K562 (cell line): ENCODE results near the gene CCDC3.

Experiments used
- ARNT ChIP-seq, 2 experiments: fragments of 450-650 bp; IDR thresholded peaks; 2 replicates each; pipeline ENCODE4 v1.6.1; 2016; ENCODE audit warnings: mild to moderate bottlenecking in 1 of 2
- TF ChIP-seq, protein P1 (sequence below), 3 experiments: IDR thresholded peaks in 2 of 3; conservative IDR thresholded peaks in 1 of 3; 2 replicates each; pipeline ENCODE4 v1.5.1; 2011 to 2012; ENCODE audit warnings: low read length in 3 of 3, mild to moderate bottlenecking in 3 of 3, control low read depth in 2 of 3, improper control_type of control experiment in 1 of 3, inconsistent platforms in 1 of 3, low read depth in 1 of 3, mixed read lengths in 1 of 3, moderate library complexity in 1 of 3; ENCODE audit not compliant: insufficient read depth in 2 of 3

DNA sequence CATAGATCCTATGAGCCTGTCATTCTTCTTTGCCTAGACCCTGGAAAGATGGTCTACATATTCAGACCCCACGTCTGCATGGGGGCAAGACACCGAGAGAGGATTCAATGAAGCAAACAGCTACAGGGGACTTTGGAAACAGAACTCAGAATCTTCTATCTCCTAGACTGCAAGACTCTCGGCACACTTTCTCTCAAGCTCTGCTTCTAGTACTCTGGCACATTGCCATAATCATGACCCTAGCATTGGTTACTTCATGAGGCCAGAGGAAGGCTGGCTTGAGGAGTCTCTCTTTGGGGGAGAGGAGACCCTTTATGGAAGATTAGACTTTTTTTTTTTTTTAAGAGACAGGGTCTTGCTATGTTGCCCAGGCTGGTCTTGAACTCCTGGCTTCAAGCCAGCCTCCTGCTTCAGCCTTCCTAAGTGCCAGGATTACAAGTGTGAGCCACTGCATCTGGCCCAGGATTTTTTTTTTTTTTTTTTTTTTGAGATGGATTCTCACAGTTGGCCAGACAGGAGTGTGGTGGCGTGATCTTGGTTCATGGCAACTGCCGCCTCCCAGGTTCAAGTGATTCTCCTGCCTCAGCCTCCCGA is 20.7 kb downstream of the CCDC3 start:
- TF ChIP-seq, protein P1, sequence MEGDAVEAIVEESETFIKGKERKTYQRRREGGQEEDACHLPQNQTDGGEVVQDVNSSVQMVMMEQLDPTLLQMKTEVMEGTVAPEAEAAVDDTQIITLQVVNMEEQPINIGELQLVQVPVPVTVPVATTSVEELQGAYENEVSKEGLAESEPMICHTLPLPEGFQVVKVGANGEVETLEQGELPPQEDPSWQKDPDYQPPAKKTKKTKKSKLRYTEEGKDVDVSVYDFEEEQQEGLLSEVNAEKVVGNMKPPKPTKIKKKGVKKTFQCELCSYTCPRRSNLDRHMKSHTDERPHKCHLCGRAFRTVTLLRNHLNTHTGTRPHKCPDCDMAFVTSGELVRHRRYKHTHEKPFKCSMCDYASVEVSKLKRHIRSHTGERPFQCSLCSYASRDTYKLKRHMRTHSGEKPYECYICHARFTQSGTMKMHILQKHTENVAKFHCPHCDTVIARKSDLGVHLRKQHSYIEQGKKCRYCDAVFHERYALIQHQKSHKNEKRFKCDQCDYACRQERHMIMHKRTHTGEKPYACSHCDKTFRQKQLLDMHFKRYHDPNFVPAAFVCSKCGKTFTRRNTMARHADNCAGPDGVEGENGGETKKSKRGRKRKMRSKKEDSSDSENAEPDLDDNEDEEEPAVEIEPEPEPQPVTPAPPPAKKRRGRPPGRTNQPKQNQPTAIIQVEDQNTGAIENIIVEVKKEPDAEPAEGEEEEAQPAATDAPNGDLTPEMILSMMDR (IDR thresholded peaks at IDR 0.05 in 2 of 3, conservative IDR thresholded peaks at IDR 0.05 in 1 of 3; ENCODE audit: insufficient read depth in 2 of 3, low read depth in 1 of 3, low read length in 3 of 3), result no peak
- TF ChIP-seq ARNT (IDR thresholded peaks at IDR 0.05), result no peak
